GM19351 (cell line): ENCODE results near the gene ARHGAP31.
"Not testable (repeated sequence)": the region's sequence is repeated elsewhere in the genome, so short reads cannot be mapped to it uniquely, and the experiment has no call there.

ENCODE experiments used
- ATAC-seq: cut with Tn5 transposase; IDR thresholded peaks from one replicate; pipeline ENCODE4 v1.9.1; 2021; ENCODE audit warnings: mild to moderate bottlenecking, moderate library complexity; ENCODE audit not compliant: unreplicated experiment

Gene ARHGAP31

DNA sequence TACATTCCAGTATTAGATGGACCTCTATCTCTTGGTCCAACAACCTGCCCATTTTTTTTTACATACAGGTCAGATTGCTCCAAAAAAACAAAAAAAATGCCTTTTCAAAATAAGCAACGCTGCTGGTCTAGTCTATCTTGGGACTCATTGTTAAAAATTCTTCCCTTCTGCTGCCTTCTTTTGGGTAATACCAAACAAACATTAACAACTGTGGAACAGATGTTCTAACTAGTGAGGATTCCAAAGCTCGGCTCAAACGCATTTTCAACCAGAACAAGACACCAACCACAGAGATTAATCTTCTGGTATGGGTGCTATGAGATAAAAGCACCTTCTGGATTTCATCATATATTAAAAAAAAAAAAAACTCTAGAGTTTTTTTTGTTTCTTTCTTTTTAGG lies 24.7 kb downstream of the ARHGAP31 start:
- no peak for ATAC-seq

DNA sequence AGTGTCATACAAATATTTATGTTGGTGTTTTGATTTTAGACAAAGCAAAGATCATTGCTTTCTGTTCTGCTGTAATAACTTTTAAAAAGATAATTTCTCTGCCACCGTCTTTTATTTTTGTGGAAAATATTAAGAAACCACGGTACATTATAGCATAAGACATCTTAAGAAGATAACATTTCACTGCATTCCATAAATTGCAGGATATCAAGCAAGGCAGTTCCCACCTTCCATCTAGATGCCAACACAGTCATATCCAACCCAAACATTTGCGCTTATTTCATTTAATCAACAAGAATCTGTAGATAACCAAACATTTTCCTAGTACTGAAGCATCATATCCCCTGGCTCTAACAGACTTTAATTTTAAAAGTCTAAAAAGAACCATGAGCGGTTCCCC lies 25.1 kb downstream of the ARHGAP31 start:
- no peak for ATAC-seq

DNA sequence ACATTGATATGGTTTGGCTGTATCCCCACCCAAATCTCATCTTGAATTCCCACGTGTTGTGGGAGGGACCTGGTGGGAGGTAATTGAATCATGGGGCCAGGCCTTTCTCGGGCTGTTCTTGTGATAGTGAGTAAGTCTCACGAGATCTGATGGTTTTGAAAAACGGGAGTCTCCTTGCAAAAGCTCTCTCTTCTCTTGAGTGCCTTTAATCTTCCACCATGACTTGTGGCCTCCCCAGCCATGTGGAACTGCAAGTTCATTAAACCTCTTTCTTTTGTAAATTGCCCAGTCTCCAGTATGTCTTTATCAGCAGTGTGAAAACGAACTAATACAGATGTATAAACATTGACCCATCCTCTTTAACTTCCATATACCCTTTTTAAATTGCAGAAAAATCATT lies 26.6 kb downstream of the ARHGAP31 start:
- not testable (repeated sequence) for ATAC-seq

DNA sequence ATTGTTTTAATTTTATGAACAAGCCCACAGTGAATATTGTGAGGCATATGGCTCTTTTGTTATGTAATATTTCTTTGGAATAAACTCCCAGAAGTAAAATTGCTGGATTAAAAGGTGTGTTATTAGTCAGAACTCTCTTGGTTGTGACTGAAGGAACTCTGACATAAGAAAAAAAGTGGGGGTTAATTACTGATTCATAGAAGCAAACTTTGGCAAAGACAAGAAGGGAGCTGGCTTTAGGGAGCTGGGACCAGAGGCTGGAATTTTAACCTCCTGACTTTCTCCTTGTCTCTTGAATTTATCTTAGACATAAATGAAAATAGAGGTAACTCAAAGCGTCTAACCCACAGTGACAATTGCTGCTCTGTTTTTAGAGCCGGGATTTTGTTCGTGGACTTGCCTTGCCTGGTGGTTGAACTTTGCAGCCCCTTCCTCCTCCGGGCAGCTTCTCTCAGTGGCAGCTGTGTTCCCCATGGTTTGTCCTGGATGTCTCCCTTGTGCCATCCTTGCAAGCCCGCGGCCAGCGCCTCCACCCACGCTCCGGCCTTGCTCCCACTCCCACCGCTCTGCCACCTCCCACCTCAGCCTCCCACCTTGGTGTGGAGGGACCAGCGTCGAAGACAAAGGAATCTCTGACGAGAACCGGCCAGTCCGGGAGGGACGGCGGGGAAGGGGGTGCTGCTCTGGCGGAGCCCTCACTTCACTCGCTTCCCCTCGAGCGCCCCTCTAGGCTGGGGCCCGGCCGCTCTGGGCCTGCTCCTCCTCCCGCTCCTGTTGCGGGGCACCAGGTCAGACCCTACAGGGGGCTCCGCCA lies 28.0 kb downstream of the ARHGAP31 start:
- ATAC-seq: peak; percentile 25

DNA sequence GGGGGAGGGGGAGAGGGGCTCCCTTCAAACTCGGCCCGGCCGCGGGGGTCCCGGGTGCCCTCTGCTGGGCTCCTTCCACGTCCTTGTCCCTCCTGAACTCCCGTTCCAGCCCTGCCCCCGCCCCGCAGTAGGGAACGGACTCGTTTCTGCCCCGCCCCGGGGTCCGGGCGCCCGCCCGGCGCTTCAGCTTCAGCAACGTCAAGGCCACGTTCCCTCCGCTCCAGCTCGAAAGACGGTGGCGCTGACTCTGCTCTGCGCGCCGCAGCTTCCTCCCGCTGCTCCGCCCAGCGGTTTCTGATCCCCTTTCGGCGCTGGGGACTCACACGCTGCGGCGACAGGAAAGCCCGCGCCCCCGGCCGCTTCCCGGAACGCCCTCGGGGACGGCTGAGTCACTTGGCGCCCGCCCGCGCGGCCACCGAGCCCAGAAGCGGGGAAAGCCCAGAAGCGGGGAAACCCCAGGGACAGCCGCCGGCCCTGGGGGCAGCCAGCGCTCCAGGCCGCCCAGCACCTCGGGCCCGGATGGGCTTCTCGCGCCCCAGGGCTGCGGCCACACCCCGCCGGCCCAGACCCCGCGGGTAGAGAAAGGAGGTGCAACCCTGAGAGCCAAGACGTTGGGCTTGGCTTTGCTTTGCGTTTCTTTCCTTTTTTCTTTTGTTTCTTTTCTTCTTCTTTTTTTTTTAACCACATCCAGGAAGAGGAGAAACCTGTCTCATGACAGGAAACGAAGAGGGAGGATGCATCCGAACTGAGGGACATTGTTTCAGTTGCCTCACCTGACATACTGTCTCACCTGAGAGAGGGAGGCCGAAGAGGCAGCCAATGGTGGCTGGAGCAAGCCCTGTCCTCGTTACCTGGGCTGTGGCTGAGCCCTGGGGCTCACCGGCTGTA lies 28.9 kb downstream of the ARHGAP31 start:
- ATAC-seq: peak; percentile 85

DNA sequence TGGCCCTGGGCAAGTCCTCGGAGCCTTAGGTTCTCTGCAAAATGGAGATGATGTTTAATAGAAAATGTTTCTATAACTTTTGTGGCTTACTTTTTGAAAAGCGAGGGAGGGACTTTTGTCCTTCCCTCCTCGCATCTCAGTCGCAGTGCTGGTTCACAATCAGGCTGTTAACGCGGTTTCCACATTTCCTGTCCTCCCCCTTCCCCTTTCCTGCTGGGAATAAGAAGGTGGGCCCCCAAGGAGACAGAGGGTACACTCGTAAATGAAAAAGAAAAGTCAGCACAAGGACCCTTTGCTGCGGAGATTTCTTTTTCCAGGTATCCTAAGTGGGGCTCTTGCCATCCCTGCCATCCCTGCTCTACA lies 29.5 kb downstream of the ARHGAP31 start:
- no peak for ATAC-seq

DNA sequence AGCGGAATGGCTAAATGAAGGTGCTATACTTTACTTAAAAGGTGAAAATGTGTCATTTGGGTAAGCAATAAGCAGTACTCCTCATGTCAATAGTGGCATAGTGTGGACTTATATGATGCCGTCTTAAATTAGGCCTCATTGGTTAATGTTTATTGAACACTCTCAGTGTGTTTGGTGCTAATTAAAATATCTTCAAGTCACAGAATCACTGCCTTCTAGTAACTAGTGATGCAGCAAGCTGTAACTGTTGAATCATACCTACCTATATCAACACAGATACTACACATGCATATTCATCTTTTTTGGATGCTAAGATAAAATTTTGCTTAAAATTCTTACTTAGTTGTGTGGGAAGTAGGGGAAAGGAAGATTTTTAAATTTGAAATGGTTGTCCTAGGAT lies 30.7 kb downstream of the ARHGAP31 start:
- ATAC-seq: no peak

DNA sequence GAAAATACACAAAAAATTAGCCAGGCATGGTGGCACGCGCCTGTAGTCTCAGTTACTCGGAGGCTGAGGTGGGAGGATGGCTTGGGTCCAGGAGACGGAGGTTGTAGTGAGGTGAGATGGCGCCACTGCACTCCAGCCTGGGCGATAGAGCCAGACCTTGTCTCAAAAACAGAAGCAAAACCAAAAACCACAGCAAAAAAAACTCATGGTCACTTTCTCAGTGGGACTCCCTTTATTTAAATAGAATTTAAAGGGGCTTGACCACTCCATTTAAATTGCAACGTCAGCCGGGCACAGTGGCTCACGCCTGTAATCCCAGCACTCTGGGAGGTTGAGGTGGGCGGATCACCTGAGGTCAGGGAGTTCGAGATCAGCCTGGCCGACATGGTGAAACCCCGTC lies 32.8 kb downstream of the ARHGAP31 start:
- ATAC-seq: peak; percentile 15

DNA sequence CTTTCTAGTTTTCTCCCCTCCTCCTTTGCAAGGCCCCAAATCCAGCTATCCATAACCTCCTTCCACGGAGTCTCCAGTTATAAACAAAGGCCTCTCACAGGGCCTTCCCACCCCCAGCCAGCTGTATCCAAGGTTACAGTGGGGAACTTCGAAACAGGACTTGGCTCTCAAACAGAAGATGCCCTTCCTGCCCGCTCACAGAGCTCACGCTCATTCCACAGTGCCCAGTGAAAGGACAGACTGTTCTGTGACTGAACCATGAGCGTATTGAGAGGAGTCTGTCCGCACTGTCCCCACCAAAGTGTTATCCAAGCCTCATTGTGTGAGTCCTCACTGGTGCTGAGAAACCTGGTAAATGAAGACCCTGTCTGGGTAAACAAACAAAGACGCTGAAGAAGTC lies 35.4 kb downstream of the ARHGAP31 start:
- no peak for ATAC-seq

DNA sequence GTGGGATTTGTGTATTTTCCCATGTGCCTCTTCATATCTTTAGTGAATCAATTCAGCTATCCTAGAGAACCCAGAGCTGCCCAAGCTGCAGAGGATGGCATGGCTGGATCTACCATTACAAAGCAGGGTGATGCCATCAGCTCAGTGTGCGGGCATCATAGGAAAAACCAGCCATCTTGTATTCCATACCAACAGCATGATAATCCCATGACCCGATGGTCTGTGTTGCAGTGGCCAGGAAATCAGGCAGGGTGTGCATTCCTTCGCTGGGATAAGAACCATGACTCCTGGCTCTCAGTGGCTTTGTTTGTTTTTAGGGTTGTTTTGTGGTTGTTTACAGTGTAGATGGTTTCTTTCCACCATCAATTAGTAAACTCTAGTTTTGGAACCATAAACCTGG lies 36.0 kb downstream of the ARHGAP31 start:
- ATAC-seq: no peak

DNA sequence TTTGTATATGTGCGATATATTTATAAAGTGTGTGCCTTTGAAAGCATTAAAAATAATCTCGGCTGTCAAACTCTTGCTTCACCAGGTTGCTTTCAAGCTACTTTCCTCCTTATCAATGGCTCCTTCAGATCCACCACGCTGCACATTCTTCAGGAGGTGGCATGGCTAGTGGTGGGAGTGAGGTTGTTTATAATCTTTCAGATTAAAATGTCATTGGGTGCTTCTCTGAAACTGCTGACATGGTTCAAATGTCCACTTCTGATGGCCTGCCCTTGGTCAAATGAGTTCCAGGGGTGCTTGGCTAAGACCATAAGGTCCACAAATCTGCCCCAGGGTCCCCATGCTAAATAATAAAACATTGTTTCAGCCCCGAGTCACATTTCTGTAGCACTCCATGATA lies 36.7 kb downstream of the ARHGAP31 start:
- ATAC-seq: no peak

DNA sequence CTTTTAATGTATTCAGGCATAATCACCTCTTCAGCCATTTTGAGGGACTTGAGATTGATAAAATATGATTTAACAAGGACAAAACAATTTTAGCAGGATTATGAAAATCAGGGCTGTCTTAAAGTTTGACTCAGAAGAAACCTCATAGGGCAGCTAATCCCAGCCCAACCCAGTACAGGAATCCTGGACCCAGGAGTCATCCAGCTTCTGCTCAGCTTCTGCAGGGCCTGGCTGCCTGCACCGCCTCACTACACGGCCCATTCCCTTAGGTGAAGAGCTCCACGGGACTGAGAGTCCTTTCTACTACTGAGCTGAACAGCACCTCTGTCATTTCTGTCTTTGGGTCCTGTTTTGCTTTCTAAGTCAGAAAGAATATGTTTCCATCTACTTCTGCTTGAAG lies 37.5 kb downstream of the ARHGAP31 start:
- ATAC-seq: no peak

DNA sequence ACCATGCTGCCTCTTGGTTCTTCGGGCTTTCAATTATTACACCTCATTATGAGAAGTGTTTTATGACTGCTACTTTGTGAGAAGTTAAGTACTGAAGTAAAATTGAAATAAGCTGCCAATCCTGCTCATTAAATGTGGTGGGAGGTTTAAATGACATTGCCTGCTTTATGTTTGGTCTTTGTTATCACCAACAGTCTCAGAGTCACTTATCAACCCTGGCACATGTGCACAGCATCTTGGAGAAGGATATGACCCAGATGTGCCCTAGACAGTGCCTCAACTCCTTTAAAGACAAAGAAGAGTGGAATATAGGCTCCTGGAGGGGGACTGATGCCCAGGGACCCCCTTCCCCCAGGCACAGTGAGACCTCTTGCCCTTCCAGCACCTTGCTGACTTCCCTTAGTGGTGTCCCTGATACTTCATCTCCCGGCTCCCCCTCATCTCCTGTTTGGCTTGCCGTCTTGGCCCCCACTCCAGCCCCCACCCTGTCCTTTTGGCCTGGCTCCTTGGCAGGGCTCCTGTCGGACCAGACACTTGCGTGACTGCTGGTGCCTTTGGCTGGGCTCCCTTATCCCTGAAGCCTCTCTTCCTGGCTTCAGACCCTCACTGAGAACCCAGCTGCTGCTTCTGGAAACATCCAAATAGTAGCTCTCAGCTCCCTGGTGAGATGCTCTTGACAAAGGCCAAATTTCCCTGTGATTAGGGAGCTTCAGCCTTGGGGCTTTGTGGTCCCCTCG lies 39.8 kb downstream of the ARHGAP31 start:
- no peak for ATAC-seq

DNA sequence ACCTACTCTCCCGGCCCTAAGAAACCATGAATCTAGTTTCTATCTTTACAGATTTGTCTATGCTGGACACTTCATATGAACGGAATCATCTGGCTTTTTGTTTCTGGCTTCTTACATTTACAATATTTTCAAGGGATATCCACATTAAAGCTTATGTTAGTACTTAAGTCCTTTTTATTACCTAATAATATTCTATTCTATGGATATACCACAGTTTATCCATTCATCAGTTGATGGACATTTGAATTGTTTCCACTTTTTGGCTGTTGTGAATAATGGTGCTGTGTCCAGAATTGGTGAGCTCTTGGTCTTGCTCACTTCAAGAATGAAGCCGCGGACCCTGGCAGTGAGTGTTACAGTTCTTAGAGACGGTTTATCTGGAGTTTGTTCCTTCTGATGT lies 42.6 kb downstream of the ARHGAP31 start:
- no peak for ATAC-seq

DNA sequence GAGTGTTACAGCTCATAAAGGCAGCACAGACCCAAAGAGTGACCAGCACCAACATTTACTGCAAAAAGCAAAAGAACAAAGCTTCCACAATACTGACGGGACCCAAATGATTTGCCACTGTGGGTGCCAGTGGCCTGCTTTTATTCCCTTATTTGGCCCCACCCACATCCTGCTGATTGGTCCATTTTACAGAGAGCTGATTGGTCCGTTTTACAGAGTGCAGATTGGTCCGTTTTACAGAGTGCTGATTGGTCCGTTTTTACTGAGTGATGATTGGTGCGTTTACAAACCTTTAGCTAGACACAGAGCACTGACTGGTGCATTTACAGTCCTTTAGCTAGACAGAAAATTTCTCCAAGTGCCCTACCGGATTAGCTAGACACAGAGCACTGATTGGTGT lies 43.2 kb downstream of the ARHGAP31 start:
- not testable (repeated sequence) for ATAC-seq

DNA sequence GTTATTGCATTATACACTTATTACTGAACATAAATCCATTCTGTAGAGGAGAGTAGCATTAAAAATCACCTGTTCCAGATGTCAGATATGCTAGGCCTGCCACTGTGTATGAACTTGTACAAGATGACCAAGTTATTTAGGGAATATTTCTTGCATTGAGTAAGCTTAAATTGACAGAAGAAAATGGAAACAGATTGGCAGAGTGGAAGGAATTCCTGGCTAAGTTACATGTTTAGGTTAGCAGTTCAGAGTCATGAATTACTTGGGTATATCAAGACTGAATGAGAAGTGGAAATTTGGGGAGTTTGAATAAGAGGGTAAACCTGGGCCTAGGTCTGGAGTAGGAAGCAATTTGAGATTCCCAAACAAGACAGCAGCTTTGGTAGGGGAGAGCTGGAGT lies 44.6 kb downstream of the ARHGAP31 start:
- ATAC-seq: no peak

DNA sequence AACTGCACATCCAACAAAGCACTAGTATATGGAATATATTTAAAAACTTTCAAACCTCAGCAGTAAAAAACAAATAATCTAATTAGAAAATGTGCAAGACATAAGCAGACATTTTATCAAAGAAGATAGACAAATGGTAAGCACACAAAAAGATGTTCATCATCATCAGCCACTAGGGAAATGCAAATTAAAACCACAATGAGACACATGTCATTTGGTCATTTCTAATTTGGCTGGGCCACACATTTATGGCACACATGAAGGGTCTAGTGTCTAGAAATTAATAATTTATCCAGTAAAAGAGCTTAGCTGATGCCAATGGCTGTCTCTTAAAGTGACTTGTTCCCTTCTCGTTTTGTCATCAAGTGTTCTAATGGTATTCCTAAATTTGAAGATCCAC lies 45.8 kb downstream of the ARHGAP31 start:
- no peak for ATAC-seq

DNA sequence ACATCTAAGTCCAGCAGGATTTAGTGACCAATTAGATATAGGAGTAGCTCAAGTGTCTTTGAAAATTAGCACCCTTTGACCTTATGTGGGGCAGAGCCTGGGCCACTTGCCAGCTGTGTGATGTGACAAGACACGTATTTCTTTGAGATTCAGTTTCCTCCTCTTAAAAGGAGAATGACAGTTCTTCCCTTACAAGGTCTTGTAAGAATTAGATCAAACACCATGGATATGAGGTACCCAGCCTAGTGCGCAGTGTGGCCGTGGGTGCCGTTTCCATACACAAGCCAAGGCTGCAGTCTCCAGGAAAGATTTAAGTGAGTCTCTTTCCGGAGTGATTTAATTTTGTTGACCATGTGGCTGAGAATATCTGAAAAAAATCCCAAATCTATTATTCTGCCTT lies 46.3 kb downstream of the ARHGAP31 start:
- no peak for ATAC-seq

DNA sequence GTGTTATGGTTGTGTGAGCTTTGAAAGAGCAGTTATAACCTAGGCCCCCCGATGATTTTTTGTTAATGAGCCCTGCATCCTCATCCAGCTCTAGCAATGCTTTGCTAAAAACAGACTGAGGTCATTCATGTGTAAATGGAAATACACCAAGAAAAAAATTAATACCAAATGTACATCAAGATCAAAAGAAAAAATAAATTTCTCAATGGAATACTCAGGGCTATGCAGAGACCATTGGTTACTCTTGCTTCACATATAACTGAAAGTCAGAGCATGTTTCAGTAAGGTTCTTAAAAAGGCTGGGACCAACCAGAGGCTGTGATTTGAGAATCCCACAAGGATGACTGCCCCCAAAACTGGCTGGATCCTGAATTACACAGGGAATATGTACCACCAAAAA lies 48.0 kb downstream of the ARHGAP31 start:
- no peak for ATAC-seq

DNA sequence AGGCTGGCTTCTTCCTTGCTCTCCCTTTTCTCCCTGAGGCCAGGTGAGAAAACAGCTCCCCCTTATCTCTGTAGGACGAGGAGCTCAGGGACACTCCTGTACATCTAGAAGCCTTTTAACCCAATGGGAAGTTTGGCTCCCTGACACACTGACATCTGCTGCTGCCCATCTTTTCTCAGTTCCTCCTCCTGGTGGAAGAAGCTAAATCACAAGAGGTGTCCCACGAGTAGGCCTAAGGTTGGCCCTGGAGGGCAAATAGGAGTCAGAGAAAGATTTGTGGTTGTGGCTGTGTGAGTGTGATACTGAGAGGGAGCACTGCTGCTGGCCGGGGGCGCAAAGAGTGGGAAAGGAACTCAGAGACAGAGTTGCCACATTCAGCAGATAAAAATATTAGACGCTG lies 49.5 kb downstream of the ARHGAP31 start:
- ATAC-seq: peak; percentile 81

DNA sequence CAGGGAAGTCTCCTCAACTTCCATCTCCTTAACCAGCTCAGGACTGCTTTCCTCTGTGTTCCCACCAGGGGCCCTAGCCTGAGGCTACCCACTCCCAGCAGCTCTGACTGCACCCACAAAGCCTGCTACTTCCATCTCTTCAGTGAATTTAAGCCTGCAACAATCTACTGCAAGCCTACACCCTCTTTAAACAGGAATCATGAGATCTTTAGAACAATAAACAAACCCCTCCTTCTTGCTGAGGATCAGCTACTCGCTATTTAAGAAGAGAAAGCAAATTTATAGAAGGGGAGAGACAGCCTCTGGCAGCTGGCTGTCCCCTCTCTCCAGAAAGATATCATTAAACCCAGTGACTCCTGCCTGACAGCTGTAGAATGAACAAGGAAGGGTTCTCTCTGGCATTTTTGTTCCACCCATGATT lies 51.9 kb downstream of the ARHGAP31 start:
- ATAC-seq: no peak

DNA sequence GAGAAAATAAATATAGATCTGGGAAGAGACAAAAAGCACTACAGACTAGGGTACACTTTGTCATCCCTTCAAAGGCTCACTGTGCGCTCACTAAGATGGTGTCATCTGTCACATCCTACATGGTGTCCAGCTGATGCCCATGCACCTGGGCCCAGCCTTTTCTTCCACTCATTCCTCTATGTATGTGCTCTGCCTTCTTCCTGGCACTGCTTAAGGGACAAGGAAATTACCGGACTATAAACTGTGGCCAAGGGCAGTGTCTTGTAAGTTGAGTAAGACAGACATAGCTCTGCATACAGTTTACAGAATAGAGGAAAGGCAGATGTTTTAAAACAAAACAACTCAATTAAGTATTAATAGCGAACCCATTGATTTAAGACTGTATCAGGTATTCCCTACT lies 52.9 kb downstream of the ARHGAP31 start:
- ATAC-seq: no peak
